ENCODE results near the gene SRGAP1.

GRCh38 chr12:63976902-63977395 lies 132.4 kb downstream of the SRGAP1 start:
- no peak for TF ChIP-seq POLR2A (IDR thresholded peaks at IDR 0.05)
- TF ChIP-seq, protein P1, sequence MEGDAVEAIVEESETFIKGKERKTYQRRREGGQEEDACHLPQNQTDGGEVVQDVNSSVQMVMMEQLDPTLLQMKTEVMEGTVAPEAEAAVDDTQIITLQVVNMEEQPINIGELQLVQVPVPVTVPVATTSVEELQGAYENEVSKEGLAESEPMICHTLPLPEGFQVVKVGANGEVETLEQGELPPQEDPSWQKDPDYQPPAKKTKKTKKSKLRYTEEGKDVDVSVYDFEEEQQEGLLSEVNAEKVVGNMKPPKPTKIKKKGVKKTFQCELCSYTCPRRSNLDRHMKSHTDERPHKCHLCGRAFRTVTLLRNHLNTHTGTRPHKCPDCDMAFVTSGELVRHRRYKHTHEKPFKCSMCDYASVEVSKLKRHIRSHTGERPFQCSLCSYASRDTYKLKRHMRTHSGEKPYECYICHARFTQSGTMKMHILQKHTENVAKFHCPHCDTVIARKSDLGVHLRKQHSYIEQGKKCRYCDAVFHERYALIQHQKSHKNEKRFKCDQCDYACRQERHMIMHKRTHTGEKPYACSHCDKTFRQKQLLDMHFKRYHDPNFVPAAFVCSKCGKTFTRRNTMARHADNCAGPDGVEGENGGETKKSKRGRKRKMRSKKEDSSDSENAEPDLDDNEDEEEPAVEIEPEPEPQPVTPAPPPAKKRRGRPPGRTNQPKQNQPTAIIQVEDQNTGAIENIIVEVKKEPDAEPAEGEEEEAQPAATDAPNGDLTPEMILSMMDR (IDR thresholded peaks at IDR 0.05) = no peak
